Kidney (tissue), 22 donors: ENCODE results near the gene G6PD. TPM values are rescaled to one million over a fixed set of nuclear protein-coding genes. Genes with fewer than 3 reads are reported as not detected.

ENCODE experiments used
- DNase-seq, 5 donors: peaks; one replicate each; pipeline ENCODE4 v3.0.0-alpha.2; 2013 to 2020
- FAIRE-seq: peaks from 2 replicates; lab custom pipeline; 2012; peaks lifted over from hg19 to GRCh38; lab: Jason Lieb, UNC
- H3K27ac ChIP-seq, 2 donors: one replicate each; pipeline ENCODE4 v1.7.0; 2013; ENCODE audit warnings: low read depth in 2 of 2, low read length in 2 of 2, inconsistent platforms in 1 of 2
- H3K27me3 ChIP-seq: one replicate; pipeline ENCODE4 v1.7.1; 2013; ENCODE audit warnings: low read length, inconsistent platforms; ENCODE audit not compliant: control insufficient read depth, insufficient read depth
- H3K36me3 ChIP-seq, 3 donors: one replicate each; pipeline versions ENCODE4 v1.7.0 to v1.7.1; 2013; ENCODE audit warnings: low read length in 3 of 3, control low read depth in 1 of 3, inconsistent platforms in 1 of 3; ENCODE audit not compliant: insufficient read depth in 3 of 3, control insufficient read depth in 2 of 3
- H3K4me1 ChIP-seq, 3 donors: one replicate each; pipeline versions ENCODE4 v1.7.0 to v1.7.1; 2013; ENCODE audit warnings: low read length in 3 of 3, inconsistent platforms in 1 of 3, low read depth in 1 of 3; ENCODE audit not compliant: control insufficient read depth in 2 of 3, insufficient read depth in 2 of 3
- H3K4me3 ChIP-seq, 3 donors: one replicate each; pipeline versions ENCODE4 v1.7.0 to v1.8.1; 2013; ENCODE audit warnings: low read length in 3 of 3, control low read depth in 1 of 3, inconsistent platforms in 1 of 3
- H3K9ac ChIP-seq, 3 donors: one replicate each; pipeline versions ENCODE4 v1.7.0 to v1.7.1; 2013; ENCODE audit warnings: low read length in 3 of 3, control low read depth in 1 of 3, inconsistent platforms in 1 of 3
- H3K9me3 ChIP-seq, 3 donors: one replicate each; pipeline versions ENCODE4 v1.7.0 to v1.7.1; 2013; ENCODE audit warnings: low read length in 3 of 3, control low read depth in 1 of 3, inconsistent platforms in 1 of 3; ENCODE audit not compliant: control insufficient read depth in 2 of 3, insufficient read depth in 1 of 3
- intact Hi-C: fragments of 100-400 bp; cut with DNase I; formaldehyde crosslinking; loops from one replicate; pipeline ENCODE4 v1.11.1; 2022
- long read RNA-seq, 10 donors: library from polyadenylated mRNA in 1 of 10; unstranded in 1 of 10; transcript quantifications; one replicate each; pipeline ENCODE4 v2.0.0 and lab custom pipeline, GENCODE V29; 2021 to 2026
- polyA plus RNA-seq: library from polyadenylated mRNA; stranded (reverse); fragments of 350-450 nt; fragmentation: Illumina TruSeq; extraction: RNeasy Lipid Tissue Mini Kit (QIAGEN cat#74804); gene quantifications from one replicate; pipeline ENCODE4 v1.2.3, GENCODE V29; 2014; ENCODE audit warnings: low read depth, low replicate concordance; ENCODE audit not compliant: insufficient read depth
- total RNA-seq: library from RNA; stranded (reverse); fragmentation: NEBNext Ultra II Directional; extraction: Animal tissue kit (Norgen Biotek cat#: 25700); gene quantifications from one replicate; pipeline ENCODE4 v1.2.1, GENCODE V29; 2021
- TF ChIP-seq, protein P1 (sequence below): IDR thresholded peaks from 3 replicates; pipeline ENCODE4 v1.5.1; 2012; ENCODE audit warnings: mild to moderate bottlenecking, moderate library complexity, borderline replicate concordance; ENCODE audit not compliant: insufficient read depth; ENCODE audit errors: extremely low read depth
- donor health status: control.
- donor health status: control.
- donor health status: control.
- donor health status: control.
- donor health status: control.
- donor health status: DM: yes; HTN: yes; CAD: no.
- donor health status: Normal renal cell carcinoma (clear cell type).

Gene G6PD
- total RNA-seq (54.1 TPM), polyA plus RNA-seq (34.7 TPM)
- long read RNA-seq, donor 1, transcript G6PD-211 (13 exons, 2,632 nt): major isoform, 5 of 6 reads
- long read RNA-seq, donor 1, partial matches to known transcripts: 0 of 6 reads
- long read RNA-seq, donor 1, other reads (novel, unspliced or antisense): 0 of 6 reads
- long read RNA-seq, donor 2, partial matches to known transcripts: 0 of 5 reads
- long read RNA-seq, donor 2, other reads (novel, unspliced or antisense): 0 of 5 reads
- long read RNA-seq, donor 3, partial matches to known transcripts: 5 of 11 reads
- long read RNA-seq, donor 3, other reads (novel, unspliced or antisense): 0 of 11 reads
- long read RNA-seq, donor 4, transcript G6PD-211 (13 exons, 2,632 nt): major isoform, 8 of 8 reads
- long read RNA-seq, donor 4, partial matches to known transcripts: 0 of 8 reads
- long read RNA-seq, donor 4, other reads (novel, unspliced or antisense): 0 of 8 reads
- long read RNA-seq, donor 5: 0 reads
- long read RNA-seq, donor 6: 0 reads
- long read RNA-seq, donor 7, partial matches to known transcripts: 0 of 7 reads
- long read RNA-seq, donor 7, other reads (novel, unspliced or antisense): 5 of 7 reads
- long read RNA-seq, donor 8, partial matches to known transcripts: 5 of 11 reads
- long read RNA-seq, donor 8, other reads (novel, unspliced or antisense): 0 of 11 reads
- long read RNA-seq, donor 9: 0 reads
- long read RNA-seq, donor 10, partial matches to known transcripts: 0 of 7 reads
- long read RNA-seq, donor 10, other reads (novel, unspliced or antisense): 0 of 7 reads

DNA sequence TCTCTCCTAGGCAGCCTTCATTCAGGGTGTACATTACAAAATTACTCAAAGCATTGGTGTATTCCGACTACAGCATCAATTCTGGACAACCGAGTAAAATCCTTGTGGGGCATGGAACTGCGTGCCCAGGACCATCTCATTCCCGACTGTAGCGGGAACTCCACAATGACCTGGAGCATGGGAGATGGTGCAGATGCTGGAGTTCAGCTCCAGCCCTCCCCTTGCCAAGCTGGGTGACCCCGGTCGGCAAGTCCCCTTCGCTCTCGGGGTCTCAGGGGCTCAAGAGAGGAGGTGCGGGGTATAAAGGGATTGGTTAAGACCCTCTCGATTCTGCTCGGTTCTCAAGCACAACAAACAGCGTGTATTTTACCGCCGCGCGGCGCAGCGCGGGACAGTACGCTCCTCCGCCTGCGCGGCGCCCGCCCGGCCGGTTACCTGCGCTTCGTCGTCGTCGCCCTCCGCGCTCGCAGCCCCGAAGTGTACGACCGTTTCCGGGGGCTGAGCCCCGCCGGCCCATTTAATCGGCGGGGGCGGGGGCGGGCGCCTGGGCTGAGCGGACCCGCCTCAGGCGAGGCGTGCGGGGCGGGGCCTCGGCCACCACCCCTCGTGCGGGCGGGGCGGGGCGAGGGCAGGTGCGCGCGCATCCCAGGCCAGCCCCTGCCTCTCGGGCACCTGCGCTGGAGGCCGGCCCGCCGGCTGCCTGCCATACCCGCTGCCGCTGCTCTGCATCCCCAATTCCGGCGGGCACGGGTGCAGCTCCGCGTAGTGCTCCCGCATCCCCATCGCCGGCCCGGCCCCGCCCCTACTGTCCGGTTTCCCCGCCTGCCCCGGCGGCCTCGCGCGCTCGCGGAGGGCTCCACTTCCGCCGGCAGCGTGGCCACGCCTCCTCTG is at the start of gene G6PD:
Gene G6PD (minus strand): TSS at position 493 of the 891 bp plus-strand sequence. CDS start 691 bp downstream, outside the sequence.
- no peaks in the 10 kb centered on the region for H3K27me3 ChIP-seq
- peak within 1 kb of the TSS; percentile 62 to 93 (median 88) for H3K4me3 ChIP-seq
- peak within 1 kb of the TSS; percentile 48 to 70 (median 69) for H3K9ac ChIP-seq
- peaks cover 0 to 15% (median 0%) of the 10 kb centered on the region in 3 donors for H3K4me1 ChIP-seq
- FAIRE-seq: no peak
- no peaks in the 10 kb centered on the region for H3K36me3 ChIP-seq
- TF ChIP-seq, protein P1, sequence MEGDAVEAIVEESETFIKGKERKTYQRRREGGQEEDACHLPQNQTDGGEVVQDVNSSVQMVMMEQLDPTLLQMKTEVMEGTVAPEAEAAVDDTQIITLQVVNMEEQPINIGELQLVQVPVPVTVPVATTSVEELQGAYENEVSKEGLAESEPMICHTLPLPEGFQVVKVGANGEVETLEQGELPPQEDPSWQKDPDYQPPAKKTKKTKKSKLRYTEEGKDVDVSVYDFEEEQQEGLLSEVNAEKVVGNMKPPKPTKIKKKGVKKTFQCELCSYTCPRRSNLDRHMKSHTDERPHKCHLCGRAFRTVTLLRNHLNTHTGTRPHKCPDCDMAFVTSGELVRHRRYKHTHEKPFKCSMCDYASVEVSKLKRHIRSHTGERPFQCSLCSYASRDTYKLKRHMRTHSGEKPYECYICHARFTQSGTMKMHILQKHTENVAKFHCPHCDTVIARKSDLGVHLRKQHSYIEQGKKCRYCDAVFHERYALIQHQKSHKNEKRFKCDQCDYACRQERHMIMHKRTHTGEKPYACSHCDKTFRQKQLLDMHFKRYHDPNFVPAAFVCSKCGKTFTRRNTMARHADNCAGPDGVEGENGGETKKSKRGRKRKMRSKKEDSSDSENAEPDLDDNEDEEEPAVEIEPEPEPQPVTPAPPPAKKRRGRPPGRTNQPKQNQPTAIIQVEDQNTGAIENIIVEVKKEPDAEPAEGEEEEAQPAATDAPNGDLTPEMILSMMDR: no peak
- H3K27ac ChIP-seq: peak within 1 kb of the TSS; percentile 59 to 80
- intact Hi-C loops: no loop called here
- H3K9me3 ChIP-seq: no peaks in the 10 kb centered on the region
- DNase-seq: peak in 3 of 5 donors; percentile 68 to 83 (median 80)

DNA sequence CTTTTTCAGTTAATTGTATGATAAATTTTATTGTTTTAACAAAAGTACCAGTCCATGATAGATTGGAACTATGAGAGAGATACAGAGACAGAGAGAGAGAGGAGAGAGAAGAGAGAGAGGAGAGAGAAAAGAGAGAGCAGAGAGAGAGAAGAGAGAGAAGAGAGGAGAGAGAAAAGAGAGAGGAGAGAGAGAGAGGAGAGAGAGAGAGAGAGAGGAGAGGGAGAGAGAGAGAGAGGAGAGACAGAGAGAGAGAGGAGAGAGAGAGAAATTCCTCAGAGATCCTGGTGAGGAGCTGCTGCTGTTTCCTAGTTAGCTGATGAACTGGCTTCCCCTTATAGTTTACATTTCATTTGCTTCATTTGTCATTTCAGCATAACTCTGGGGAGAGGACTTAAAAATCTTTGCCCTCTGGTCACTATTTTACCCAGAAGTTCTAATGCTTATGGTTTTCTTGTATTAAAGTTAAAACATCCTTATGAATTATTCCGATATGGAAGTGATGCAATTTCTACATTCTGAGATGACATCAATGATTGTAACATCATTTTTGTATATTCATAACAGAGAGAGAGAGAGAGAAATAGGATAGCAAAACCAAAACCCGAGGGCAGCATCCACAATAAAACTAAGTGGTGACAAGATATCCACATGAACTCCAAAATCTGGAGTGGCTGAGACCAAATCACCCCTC is 49.1 kb upstream of the G6PD start:
- Histone ChIP-seq H3K4me3 (no peak overlapping the region), H3K36me3 (no peaks in the 10 kb centered on the region), H3K9me3 (no peaks in the 10 kb centered on the region), H3K9ac (no peak overlapping the region), H3K27me3 (no peaks in the 10 kb centered on the region), H3K4me1 (no peaks in the 10 kb centered on the region), H3K27ac (no peak overlapping the region)
- FAIRE-seq (no peak), DNase-seq (no peak)
- TF ChIP-seq, protein P1: no peak
- intact Hi-C loops: no loop called here

GRCh38 chrX:154594491-154594890 is 47.8 kb upstream of the G6PD start:
- no peak overlapping the region for H3K4me3 ChIP-seq
- no peak overlapping the region for H3K27ac ChIP-seq
- no peaks in the 10 kb centered on the region for H3K4me1 ChIP-seq
- no peak for DNase-seq
- no peaks in the 10 kb centered on the region for H3K36me3 ChIP-seq
- H3K9me3 ChIP-seq: no peaks in the 10 kb centered on the region
- TF ChIP-seq, protein P1: no peak
- no peak overlapping the region for H3K9ac ChIP-seq
- intact Hi-C loops: no loop called here
- H3K27me3 ChIP-seq: no peaks in the 10 kb centered on the region
- no peak for FAIRE-seq
